A172 (cell line): ENCODE measurements around the gene BBX. TPM values are rescaled to one million over a fixed set of nuclear protein-coding genes. Genes with fewer than 3 reads are reported as not detected.

Experiments used
- DNase-seq: peaks from one replicate; pipeline ENCODE4 v3.0.0-alpha.2; 2015; ENCODE audit warnings: low spot score
- total RNA-seq: library from RNA; depleted of rRNA; stranded (reverse); fragments of >200 nt; shearing (Covaris generic); gene quantifications from 2 replicates; pipeline ENCODE4 v1.2.3, GENCODE V29; 2014; rRNA removed

The BBX gene
- total RNA-seq, 1 experiment from 2014 or later, result 63.2 TPM

- DNase-seq, result no peak
These were observed 315.3 kb downstream of the BBX start for GRCh38 chr3:107837895-107838612.

DNA sequence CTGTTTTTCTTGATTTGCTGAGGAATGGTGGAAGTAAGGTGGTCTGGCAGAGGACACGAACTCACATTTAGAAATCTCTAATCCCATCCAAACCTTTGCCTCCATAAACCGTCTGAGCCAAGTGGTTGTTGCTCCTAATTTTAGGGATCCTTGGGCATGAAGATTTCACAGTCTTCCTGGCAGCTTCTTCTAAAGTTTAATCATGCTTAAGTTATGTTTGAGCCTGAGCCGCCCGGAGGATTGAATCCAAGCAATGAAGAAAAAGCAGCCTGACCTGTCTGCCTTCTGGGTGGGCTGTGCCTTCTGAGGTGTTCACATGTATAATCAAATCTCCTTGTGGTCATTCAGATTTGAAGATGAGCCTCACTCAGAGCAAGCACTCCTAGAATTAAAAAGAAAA is 319.1 kb downstream of the BBX start:
- no peak for DNase-seq

- DNase-seq, result no peak
These were observed 320.2 kb downstream of the BBX start for GRCh38 chr3:107842940-107843339.

DNA sequence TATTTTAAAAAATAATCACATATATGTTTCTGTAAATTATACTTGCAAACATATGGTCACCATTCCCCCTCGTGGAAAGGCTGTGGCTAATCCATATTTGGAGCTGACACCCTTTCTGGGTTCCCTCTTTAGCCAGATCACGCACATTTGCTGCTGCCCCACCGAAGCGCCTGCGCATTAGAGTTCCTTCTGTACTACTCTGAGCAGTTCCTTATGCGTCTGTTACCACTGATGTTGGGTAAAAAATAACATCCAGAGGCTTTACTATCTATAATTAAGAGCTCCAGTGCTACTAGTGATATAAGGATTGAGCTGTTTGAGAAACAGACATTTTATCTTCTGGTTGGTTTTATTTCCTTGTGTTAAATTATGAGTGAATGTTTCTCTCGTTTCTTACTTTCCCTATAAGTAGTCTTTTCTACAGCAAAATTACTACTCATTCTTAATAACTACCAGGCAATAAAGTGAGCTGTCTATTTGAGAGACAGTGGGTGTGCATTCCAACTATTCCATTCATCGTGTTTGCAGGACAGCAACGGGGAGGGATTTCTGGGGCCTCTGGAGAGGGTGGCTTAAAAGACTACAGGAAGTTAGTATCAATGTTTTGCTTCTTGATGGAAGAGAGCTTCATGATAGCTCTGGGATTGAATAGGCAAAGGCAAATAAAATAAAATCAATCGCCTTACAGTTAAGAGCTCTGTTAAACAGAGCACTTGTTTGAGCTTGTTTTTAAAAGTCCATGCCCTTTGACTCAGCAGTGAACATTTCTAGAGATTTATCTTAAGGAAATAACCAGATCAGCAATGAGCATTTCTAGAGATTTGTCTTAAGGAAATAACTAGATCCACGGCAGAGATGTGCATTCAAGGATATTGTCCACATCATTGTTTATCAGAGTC is 322.9 kb downstream of the BBX start:
- DNase-seq, result no peak

DNA sequence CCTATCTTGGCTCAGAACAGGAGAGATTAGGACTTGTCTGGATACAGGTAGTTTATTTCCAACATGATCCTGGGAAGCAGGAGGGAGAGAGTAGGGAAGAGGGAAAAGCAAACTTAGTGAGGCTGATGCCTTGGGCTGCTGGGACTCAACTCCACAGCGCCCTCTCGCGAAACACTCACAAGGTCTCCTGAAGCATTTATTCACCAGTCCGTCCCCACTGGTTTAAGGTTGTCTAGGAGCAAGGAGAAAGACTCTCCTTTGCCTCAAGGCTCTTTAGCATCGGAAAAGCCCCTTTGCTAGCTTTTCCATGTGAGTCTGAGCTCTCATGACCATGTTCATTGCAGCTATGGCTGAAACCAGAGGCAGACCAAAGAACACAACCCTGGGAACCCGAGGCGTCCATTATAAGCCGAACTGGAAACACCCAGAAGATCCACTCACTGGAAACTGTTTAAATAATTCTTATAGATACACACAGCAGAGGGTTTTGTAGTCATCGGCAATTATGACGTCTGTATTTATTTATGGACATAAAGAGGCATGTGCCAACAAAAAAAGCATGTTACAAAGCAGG is 323.6 kb downstream of the BBX start:
- peak; percentile 42 for DNase-seq

DNA sequence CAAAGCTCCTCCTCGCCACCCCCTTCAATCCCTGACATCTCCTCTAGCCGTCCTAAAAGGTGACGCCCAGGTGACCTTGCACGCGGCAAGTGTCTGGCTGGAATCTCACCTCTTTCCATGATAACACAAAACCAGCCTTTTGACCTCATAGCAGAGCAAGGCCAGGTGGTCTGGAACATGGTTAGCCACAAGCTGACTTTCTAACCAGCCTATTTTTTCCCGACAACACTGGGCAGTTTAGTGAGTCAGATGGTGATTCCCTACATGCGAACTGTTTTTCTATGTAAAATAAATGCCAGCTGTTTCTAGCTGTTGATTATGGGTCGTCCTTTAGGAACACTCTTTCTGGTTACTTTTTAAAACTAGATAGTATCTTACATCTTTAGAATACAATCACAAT is 325.0 kb downstream of the BBX start:
- no peak for DNase-seq

- no peak for DNase-seq
These were observed 325.7 kb downstream of the BBX start for GRCh38 chr3:107848351-107848915.

DNA sequence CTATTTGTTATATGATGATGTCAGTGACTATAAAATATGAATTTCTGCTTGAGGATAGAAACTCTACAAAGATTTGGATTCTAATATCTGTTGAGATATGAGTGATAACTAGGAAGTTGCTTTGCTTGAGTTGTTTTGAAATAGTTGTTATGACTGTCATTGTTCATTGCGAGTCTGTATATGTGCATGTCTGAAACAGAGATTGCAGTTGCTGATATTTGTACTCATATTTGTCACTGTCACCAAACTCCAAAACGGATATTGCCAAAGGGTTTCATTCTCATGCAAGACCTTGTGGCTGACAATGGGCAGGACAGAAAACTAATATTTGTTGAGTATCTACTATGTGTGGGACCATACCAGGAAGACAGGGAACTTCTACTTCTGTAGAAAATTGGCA is 327.9 kb downstream of the BBX start:
- no peak for DNase-seq

GRCh38 chr3:107853821-107854220 is 331.1 kb downstream of the BBX start:
- DNase-seq, result no peak

GRCh38 chr3:107854733-107855132 is 332.0 kb downstream of the BBX start:
- no peak for DNase-seq

- DNase-seq, result peak; percentile 23
These were observed 332.9 kb downstream of the BBX start for GRCh38 chr3:107855710-107856109.

- DNase-seq, result no peak
These were observed 335.1 kb downstream of the BBX start for GRCh38 chr3:107857854-107858253.

DNA sequence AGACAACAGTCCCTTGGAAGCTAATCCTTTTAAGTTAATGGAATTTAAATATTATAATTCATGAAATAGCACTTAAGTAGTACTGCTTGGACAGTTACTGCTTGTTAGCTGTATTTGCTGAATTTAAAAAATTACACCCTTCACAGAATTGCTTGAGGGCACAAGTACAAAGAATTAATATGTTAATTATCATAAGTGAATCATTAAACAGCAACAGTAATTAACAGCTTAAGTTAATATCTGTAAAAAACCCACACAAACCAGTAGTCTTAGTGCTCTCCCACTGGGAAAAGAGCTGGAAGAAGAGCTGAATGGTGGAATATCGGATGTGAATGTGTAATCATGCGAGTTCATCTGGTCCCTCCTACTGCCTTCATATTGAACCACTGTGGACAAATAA is 336.1 kb downstream of the BBX start:
- DNase-seq, result no peak

Other genes with a start within 250 kb of the BBX start
- not detected in 2 replicates for gene CCDC54, start 145.5 kb upstream of the BBX start, total RNA-seq